ENCODE data around the gene CLEC3A.
"Not testable (repeated sequence)": the region's sequence is repeated elsewhere in the genome, so short reads cannot be mapped to it uniquely, and the experiment has no call there.

The CLEC3A gene

GRCh38 chr16:78050734-78051400, 28.5 kb downstream of the CLEC3A start:
- Histone ChIP-seq H4K5ac (ENCODE audit: low read length) (no peak overlapping the region), H3K4me2 (ENCODE audit: low read length) (no peak overlapping the region), H2BK5ac (ENCODE audit: low read length) (no peak overlapping the region), H3K9ac (ENCODE audit: low read length) (no peak overlapping the region), H3K4me3 (ENCODE audit: low read length) (no peak overlapping the region), H2AK5ac (ENCODE audit: low read length) (no peak overlapping the region), H2BK15ac (replicated peaks; ENCODE audit: low read depth) (no peak overlapping the region), H3K4me1 (ENCODE audit: control insufficient read depth, low read depth, low read length) (no peaks in the 10 kb centered on the region), H3K79me1 (ENCODE audit: low read length) (no peaks in the 10 kb centered on the region), H3K27me3 (ENCODE audit: insufficient read depth, low read length, poor library complexity) (no peaks in the 10 kb centered on the region), H3K27ac (ENCODE audit: low read depth, low read length) (no peak overlapping the region), H2BK120ac (ENCODE audit: low read depth, low read length) (no peak overlapping the region), H4K8ac (ENCODE audit: low read depth, low read length) (no peak overlapping the region), H3K79me2 (ENCODE audit: control insufficient read depth, insufficient read depth, low read length) (no peaks in the 10 kb centered on the region), H3K56ac (ENCODE audit: low read length) (no peak overlapping the region), H3K36me3 (ENCODE audit: control insufficient read depth, insufficient read depth, low read length) (no peaks in the 10 kb centered on the region), H3K18ac (ENCODE audit: low read length) (no peak overlapping the region), H3K23ac (ENCODE audit: low read length) (no peak overlapping the region), H3K4ac (ENCODE audit: low read depth, low read length) (no peak overlapping the region)
- no peak for DNase-seq
- no CpG with 5 or more reads among the region's 2 CpGs for WGBS (ENCODE audit: extremely low coverage, insufficient coverage, low lambda C conversion rate)

- WGBS (ENCODE audit: extremely low coverage, insufficient coverage, low lambda C conversion rate), result no CpG with 5 or more reads among the region's 9 CpGs
- Histone ChIP-seq H3K4me3 (ENCODE audit: low read length) (no peak overlapping the region), H3K36me3 (ENCODE audit: control insufficient read depth, insufficient read depth, low read length) (no peaks in the 10 kb centered on the region), H3K23ac (ENCODE audit: low read length) (no peak overlapping the region), H2BK5ac (ENCODE audit: low read length) (no peak overlapping the region), H3K4me2 (ENCODE audit: low read length) (no peak overlapping the region), H2BK15ac (replicated peaks; ENCODE audit: low read depth) (no peak overlapping the region), H4K5ac (ENCODE audit: low read length) (no peak overlapping the region), H2BK120ac (ENCODE audit: low read depth, low read length) (no peak overlapping the region), H3K79me1 (ENCODE audit: low read length) (no peaks in the 10 kb centered on the region), H3K27ac (ENCODE audit: low read depth, low read length) (no peak overlapping the region), H3K18ac (ENCODE audit: low read length) (no peak overlapping the region), H2AK5ac (ENCODE audit: low read length) (no peak overlapping the region), H3K9ac (ENCODE audit: low read length) (no peak overlapping the region), H3K56ac (ENCODE audit: low read length) (no peak overlapping the region), H4K8ac (ENCODE audit: low read depth, low read length) (no peak overlapping the region), H3K4me1 (ENCODE audit: control insufficient read depth, low read depth, low read length) (no peaks in the 10 kb centered on the region), H3K27me3 (ENCODE audit: insufficient read depth, low read length, poor library complexity) (peaks cover 5% of the 10 kb centered on the region), H3K4ac (ENCODE audit: low read depth, low read length) (no peak overlapping the region), H3K79me2 (ENCODE audit: control insufficient read depth, insufficient read depth, low read length) (no peaks in the 10 kb centered on the region)
- DNase-seq, result no peak
Measured at GRCh38 chr16:78057803-78058564, 35.6 kb downstream of the CLEC3A start.

- H3K4ac ChIP-seq (ENCODE audit: low read depth, low read length); H3K18ac ChIP-seq (ENCODE audit: low read length); H3K36me3 ChIP-seq (ENCODE audit: control insufficient read depth, insufficient read depth, low read length); H2AK5ac ChIP-seq (ENCODE audit: low read length); H3K4me1 ChIP-seq (ENCODE audit: control insufficient read depth, low read depth, low read length); H2BK120ac ChIP-seq (ENCODE audit: low read depth, low read length); H3K23ac ChIP-seq (ENCODE audit: low read length); DNase-seq; H2BK5ac ChIP-seq (ENCODE audit: low read length); H3K56ac ChIP-seq (ENCODE audit: low read length); H3K79me2 ChIP-seq (ENCODE audit: control insufficient read depth, insufficient read depth, low read length); H3K27me3 ChIP-seq (ENCODE audit: insufficient read depth, low read length, poor library complexity); H3K4me3 ChIP-seq (ENCODE audit: low read length); H3K4me2 ChIP-seq (ENCODE audit: low read length); H4K5ac ChIP-seq (ENCODE audit: low read length); H3K79me1 ChIP-seq (ENCODE audit: low read length); H4K8ac ChIP-seq (ENCODE audit: low read depth, low read length); H2BK15ac ChIP-seq (replicated peaks; ENCODE audit: low read depth); H3K27ac ChIP-seq (ENCODE audit: low read depth, low read length); H3K9ac ChIP-seq (ENCODE audit: low read length): not testable (repeated sequence)
- no CpG with 5 or more reads among the region's 25 CpGs for WGBS (ENCODE audit: extremely low coverage, insufficient coverage, low lambda C conversion rate)
Measured at GRCh38 chr16:78059806-78060205, 37.5 kb downstream of the CLEC3A start.

- Histone ChIP-seq H3K4me1 (ENCODE audit: control insufficient read depth, low read depth, low read length) (no peaks in the 10 kb centered on the region), H3K4me2 (ENCODE audit: low read length) (no peak overlapping the region), H2BK5ac (ENCODE audit: low read length) (no peak overlapping the region), H3K4me3 (ENCODE audit: low read length) (no peak overlapping the region), H2BK120ac (ENCODE audit: low read depth, low read length) (no peak overlapping the region), H3K36me3 (ENCODE audit: control insufficient read depth, insufficient read depth, low read length) (no peaks in the 10 kb centered on the region), H3K56ac (ENCODE audit: low read length) (no peak overlapping the region), H3K27me3 (ENCODE audit: insufficient read depth, low read length, poor library complexity) (peaks cover 7% of the 10 kb centered on the region), H3K27ac (ENCODE audit: low read depth, low read length) (no peak overlapping the region), H4K5ac (ENCODE audit: low read length) (no peak overlapping the region), H2BK15ac (replicated peaks; ENCODE audit: low read depth) (no peak overlapping the region), H4K8ac (ENCODE audit: low read depth, low read length) (no peak overlapping the region), H3K18ac (ENCODE audit: low read length) (no peak overlapping the region), H3K79me2 (ENCODE audit: control insufficient read depth, insufficient read depth, low read length) (no peaks in the 10 kb centered on the region), H3K9ac (ENCODE audit: low read length) (no peak overlapping the region), H2AK5ac (ENCODE audit: low read length) (no peak overlapping the region), H3K4ac (ENCODE audit: low read depth, low read length) (no peak overlapping the region), H3K79me1 (ENCODE audit: low read length) (no peaks in the 10 kb centered on the region), H3K23ac (ENCODE audit: low read length) (no peak overlapping the region)
- no peak for DNase-seq
- WGBS (ENCODE audit: extremely low coverage, insufficient coverage, low lambda C conversion rate), result no CpG with 5 or more reads among the region's 5 CpGs
Measured at GRCh38 chr16:78060295-78060694, 37.9 kb downstream of the CLEC3A start.

- H2AK5ac ChIP-seq (ENCODE audit: low read length), result no peak overlapping the region
- no CpG with 5 or more reads among the region's 5 CpGs for WGBS (ENCODE audit: extremely low coverage, insufficient coverage, low lambda C conversion rate)
- H4K8ac ChIP-seq (ENCODE audit: low read depth, low read length), result no peak overlapping the region
- H2BK15ac ChIP-seq (replicated peaks; ENCODE audit: low read depth), result no peak overlapping the region
- H3K27ac ChIP-seq (ENCODE audit: low read depth, low read length), result no peak overlapping the region
- H3K79me2 ChIP-seq (ENCODE audit: control insufficient read depth, insufficient read depth, low read length), result no peaks in the 10 kb centered on the region
- H4K5ac ChIP-seq (ENCODE audit: low read length), result no peak overlapping the region
- H3K4me1 ChIP-seq (ENCODE audit: control insufficient read depth, low read depth, low read length), result no peaks in the 10 kb centered on the region
- no peak overlapping the region for H3K23ac ChIP-seq (ENCODE audit: low read length)
- no peak overlapping the region for H3K4me3 ChIP-seq (ENCODE audit: low read length)
- H3K56ac ChIP-seq (ENCODE audit: low read length), result no peak overlapping the region
- H3K18ac ChIP-seq (ENCODE audit: low read length), result no peak overlapping the region
- H3K4ac ChIP-seq (ENCODE audit: low read depth, low read length), result no peak overlapping the region
- no peaks in the 10 kb centered on the region for H3K79me1 ChIP-seq (ENCODE audit: low read length)
- H3K9ac ChIP-seq (ENCODE audit: low read length), result no peak overlapping the region
- H3K36me3 ChIP-seq (ENCODE audit: control insufficient read depth, insufficient read depth, low read length), result no peaks in the 10 kb centered on the region
- peaks cover 7% of the 10 kb centered on the region for H3K27me3 ChIP-seq (ENCODE audit: insufficient read depth, low read length, poor library complexity)
- no peak for DNase-seq
- no peak overlapping the region for H2BK5ac ChIP-seq (ENCODE audit: low read length)
- no peak overlapping the region for H3K4me2 ChIP-seq (ENCODE audit: low read length)
- no peak overlapping the region for H2BK120ac ChIP-seq (ENCODE audit: low read depth, low read length)
Measured at GRCh38 chr16:78060809-78061208, 38.5 kb downstream of the CLEC3A start.

All from mesendoderm (in vitro differentiated cells).